Activated CD4-positive, alpha-beta T cell treated with anti-CD3 and anti-CD28 coated beads for 36 hours (primary cell): ENCODE results near the gene MVD. TPM values are rescaled to one million over a fixed set of nuclear protein-coding genes. Genes with fewer than 3 reads are reported as not detected.
A peak's percentile ranks its signal among the peaks of the same experiment; 100 is the strongest.

Source experiments
- ATAC-seq: fragments of 200-7000 bp; cut with Tn5 transposase; one replicate; pipeline ENCODE4 v1.10.0; 2021; ENCODE audit warnings: mild to moderate bottlenecking, moderate library complexity
- CTCF ChIA-PET: fragments of 350-600 bp; sonication (Branson Sonifier 250); formaldehyde crosslinking; loops from one replicate; lab custom pipeline; 2021; ENCODE audit warnings: antibody characterized with exemption; lab: Charles Lee
- POLR2A ChIA-PET: fragments of 350-600 bp; sonication (Branson Sonifier 250); formaldehyde crosslinking; loops from one replicate; lab custom pipeline; 2021; ENCODE audit warnings: antibody characterized with exemption, inconsistent platforms; lab: Charles Lee
- DNase-seq: peaks from one replicate; pipeline ENCODE4 v3.0.0-alpha.2; 2020
- H3K27ac Mint-ChIP-seq: one replicate; pipeline ENCODE4 v1.8.0; 2021; ENCODE audit warnings: mixed read lengths
- H3K27me3 Mint-ChIP-seq: one replicate; pipeline ENCODE4 v1.8.0; 2021; ENCODE audit warnings: mixed read lengths
- H3K36me3 Mint-ChIP-seq: one replicate; pipeline ENCODE4 v1.8.0; 2021; ENCODE audit warnings: low read depth, mixed read lengths
- H3K4me1 Mint-ChIP-seq: one replicate; pipeline ENCODE4 v1.8.0; 2021; ENCODE audit warnings: mixed read lengths
- H3K4me3 Mint-ChIP-seq: one replicate; pipeline ENCODE4 v1.8.0; 2021; ENCODE audit warnings: mild to moderate bottlenecking, moderate library complexity, mixed read lengths
- H3K9me3 Mint-ChIP-seq: one replicate; pipeline ENCODE4 v1.8.0; 2021; ENCODE audit warnings: low read depth, mixed read lengths
- intact Hi-C, 2 experiments: fragments of 100-400 bp; cut with DNase I in 1 of 2; cut with micrococcal nuclease in 1 of 2; formaldehyde crosslinking; loops; one replicate each; pipeline versions ENCODE4 v1.14.2 to v1.15.1; 2022 to 2024; cut with DNase I, micrococcal nuclease
- total RNA-seq, 2 experiments: library from RNA; stranded (reverse); gene quantifications; one replicate each; pipeline ENCODE4 v1.2.3, GENCODE V29; 2021

Gene MVD
- total RNA-seq, 2 experiments from 2014 or later = 62.8 to 81.1 TPM

DNA sequence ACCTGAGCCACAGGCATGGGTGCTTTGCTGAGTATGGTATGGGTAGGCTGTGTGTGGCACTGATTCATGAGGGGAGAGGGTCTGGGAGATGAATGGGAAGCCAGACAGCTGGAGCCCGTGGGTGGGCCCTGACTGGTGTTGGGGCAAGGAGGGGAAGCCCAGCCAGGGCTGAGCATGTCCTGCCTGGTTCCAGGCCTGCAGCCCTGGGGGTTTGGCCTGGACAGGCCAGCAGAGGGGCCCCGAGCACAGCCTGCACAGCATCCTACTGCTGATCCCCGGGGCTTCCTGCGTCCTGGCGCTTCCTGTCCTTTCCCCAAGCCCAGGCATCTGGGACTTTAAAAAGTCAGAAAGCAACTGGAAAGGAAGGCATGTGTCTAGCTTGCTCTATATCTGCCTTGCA is 4.6 kb upstream of the MVD start:
- Mint-ChIP-seq H3K27me3 (no peaks in the 10 kb centered on the region), H3K9me3 (no peaks in the 10 kb centered on the region), H3K36me3 (peaks cover 2% of the 10 kb centered on the region), H3K4me3 (no peak overlapping the region), H3K4me1 (peaks cover 3% of the 10 kb centered on the region), H3K27ac (no peak overlapping the region)
- POLR2A ChIA-PET = no interaction called here
- CTCF ChIA-PET = interaction anchor here (0.8 kb wide), 1 partner anchor 18 kb away, joined by 3 read pairs; no protein-coding TSS in a partner anchor
- ATAC-seq (no peak), DNase-seq (no peak)
- intact Hi-C loops = no loop called here

DNA sequence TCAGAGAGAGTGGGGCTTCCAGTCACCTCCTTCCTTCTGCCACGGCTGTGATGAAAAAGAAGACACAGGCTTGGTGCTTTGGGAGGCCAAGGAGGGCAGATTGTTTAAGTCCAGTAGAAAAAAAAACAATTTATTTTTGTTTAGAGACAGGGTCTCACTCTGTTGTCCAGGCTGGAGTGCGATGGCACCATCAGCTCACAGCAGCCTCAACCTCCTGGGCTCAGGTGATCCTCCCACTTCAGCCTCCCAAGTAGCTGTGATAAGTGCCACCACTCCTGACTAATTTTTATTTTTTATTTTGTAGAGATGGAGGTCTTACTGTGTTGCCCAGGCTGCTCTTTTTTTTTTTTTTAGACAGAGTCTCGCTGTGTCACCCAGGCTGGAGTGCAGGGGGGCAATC is 2.7 kb upstream of the MVD start:
- no peak overlapping the region for H3K4me3 Mint-ChIP-seq
- peaks cover 2% of the 10 kb centered on the region for H3K36me3 Mint-ChIP-seq
- no peak overlapping the region for H3K27ac Mint-ChIP-seq
- CTCF ChIA-PET = interaction anchor here (1.3 to 1.6 kb wide), 3 partner anchors 15 to 72 kb away, joined by 4 to 5 read pairs (median 5); no protein-coding TSS in a partner anchor
- peaks cover 14% of the 10 kb centered on the region for H3K4me1 Mint-ChIP-seq
- no peaks in the 10 kb centered on the region for H3K27me3 Mint-ChIP-seq
- intact Hi-C loops = no loop called here
- no peaks in the 10 kb centered on the region for H3K9me3 Mint-ChIP-seq
- ATAC-seq (no peak), DNase-seq (no peak)
- POLR2A ChIA-PET = no interaction called here

DNA sequence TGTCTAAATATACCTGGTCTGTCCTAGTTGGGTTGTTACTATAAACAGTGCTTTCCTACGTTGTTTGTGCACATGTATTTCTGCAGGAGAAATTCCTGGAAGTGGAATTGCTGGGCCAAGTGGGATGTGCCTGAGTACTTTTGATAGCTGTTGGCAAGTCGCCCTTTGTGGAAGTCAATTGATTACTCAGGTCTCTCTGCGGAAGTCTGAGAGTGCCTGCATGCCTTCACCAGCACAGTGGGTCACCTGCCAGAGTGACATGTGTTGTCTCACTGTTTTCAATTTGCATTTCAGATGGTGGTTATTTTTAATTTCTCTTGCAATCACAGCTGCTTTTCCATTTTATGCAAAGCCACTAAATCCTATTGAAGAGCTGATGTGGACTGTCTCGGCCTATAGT is 2.3 kb upstream of the MVD start:
- H3K27me3 Mint-ChIP-seq = no peaks in the 10 kb centered on the region
- ATAC-seq (no peak), DNase-seq (no peak)
- peak overlapping the region; percentile 37 for H3K4me3 Mint-ChIP-seq
- H3K9me3 Mint-ChIP-seq = no peaks in the 10 kb centered on the region
- CTCF ChIA-PET = interaction anchor here (1.3 to 1.6 kb wide), 3 partner anchors 16 to 72 kb away, joined by 4 to 5 read pairs (median 5); no protein-coding TSS in a partner anchor
- POLR2A ChIA-PET = no interaction called here
- H3K4me1 Mint-ChIP-seq = peaks cover 14% of the 10 kb centered on the region
- intact Hi-C loops = no loop called here
- H3K36me3 Mint-ChIP-seq = peaks cover 4% of the 10 kb centered on the region
- H3K27ac Mint-ChIP-seq = no peak overlapping the region

- peak overlapping the region; percentile 92 for H3K4me3 Mint-ChIP-seq
- ChIA-PET POLR2A (interaction anchor here (1.0 kb wide), 1 partner anchor 43 kb away, joined by 7 read pairs; no protein-coding TSS in a partner anchor), CTCF (interaction anchor here (2.1 kb wide), 1 partner anchor 23 kb away, joined by 7 read pairs; no protein-coding TSS in a partner anchor)
- no peaks in the 10 kb centered on the region for H3K9me3 Mint-ChIP-seq
- ATAC-seq (no peak), DNase-seq (peak; percentile 45)
- intact Hi-C loops = loop anchor here in 1 of 2 experiments (2.0 kb wide), 2 partner anchors 122 to 210 kb away; partner anchors contain the start of genes PIEZO1 and ZFPM1
- peaks cover 14% of the 10 kb centered on the region for H3K4me1 Mint-ChIP-seq
- no peaks in the 10 kb centered on the region for H3K27me3 Mint-ChIP-seq
- peak overlapping the region; percentile 86 for H3K27ac Mint-ChIP-seq
- peaks cover 6% of the 10 kb centered on the region for H3K36me3 Mint-ChIP-seq
These were observed 559 bp downstream of the MVD start for GRCh38 chr16:88662222-88662842.

- Mint-ChIP-seq H3K27me3 (no peaks in the 10 kb centered on the region), H3K27ac (peak overlapping the region; percentile 59), H3K4me3 (peak overlapping the region; percentile 92), H3K36me3 (peaks cover 6% of the 10 kb centered on the region), H3K4me1 (peaks cover 14% of the 10 kb centered on the region), H3K9me3 (no peaks in the 10 kb centered on the region)
- CTCF ChIA-PET = interaction anchor here (0.7 kb wide), 1 partner anchor 24 kb away, joined by 3 read pairs; no protein-coding TSS in a partner anchor
- DNase-seq = no peak
- intact Hi-C loops = no loop called here
- ATAC-seq = no peak
- POLR2A ChIA-PET = no interaction called here
These were observed 1.4 kb downstream of the MVD start for GRCh38 chr16:88661468-88661867.

DNA sequence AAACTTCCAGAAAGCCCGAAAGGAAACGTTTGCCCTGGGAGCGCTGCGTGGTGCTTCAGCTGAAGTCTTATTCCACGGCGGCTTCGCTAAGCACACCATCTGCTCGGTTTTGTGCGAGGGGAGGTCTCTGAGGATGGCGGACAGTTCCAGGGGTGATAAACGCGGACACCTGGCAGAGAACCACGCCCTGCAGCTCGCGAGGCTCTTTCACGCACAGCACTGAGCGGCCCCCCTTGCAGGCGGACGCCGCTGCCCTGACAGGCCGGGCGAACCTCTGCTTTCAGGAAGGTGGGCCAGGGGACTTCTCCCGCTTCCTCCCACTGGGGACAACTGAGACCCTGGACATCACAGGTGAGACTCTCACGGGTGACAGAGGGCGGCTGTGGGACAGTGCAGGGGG is 3.7 kb downstream of the MVD start:
- H3K4me3 Mint-ChIP-seq = no peak overlapping the region
- intact Hi-C loops = no loop called here
- DNase-seq (no peak), ATAC-seq (no peak)
- H3K4me1 Mint-ChIP-seq = peaks cover 14% of the 10 kb centered on the region
- H3K9me3 Mint-ChIP-seq = no peaks in the 10 kb centered on the region
- POLR2A ChIA-PET = no interaction called here
- H3K36me3 Mint-ChIP-seq = peaks cover 11% of the 10 kb centered on the region
- CTCF ChIA-PET = interaction anchor here (1.1 kb wide), 1 partner anchor 22 kb away, joined by 3 read pairs; no protein-coding TSS in a partner anchor
- no peak overlapping the region for H3K27ac Mint-ChIP-seq
- H3K27me3 Mint-ChIP-seq = no peaks in the 10 kb centered on the region

GRCh38 chr16:88658714-88659113 is 4.2 kb downstream of the MVD start:
- H3K4me1 Mint-ChIP-seq = peaks cover 11% of the 10 kb centered on the region
- DNase-seq (no peak), ATAC-seq (no peak)
- H3K27ac Mint-ChIP-seq = no peak overlapping the region
- no peaks in the 10 kb centered on the region for H3K9me3 Mint-ChIP-seq
- H3K4me3 Mint-ChIP-seq = no peak overlapping the region
- ChIA-PET CTCF (interaction anchor here (1.1 kb wide), 1 partner anchor 23 kb away, joined by 3 read pairs; no protein-coding TSS in a partner anchor), POLR2A (no interaction called here)
- peaks cover 11% of the 10 kb centered on the region for H3K36me3 Mint-ChIP-seq
- intact Hi-C loops = no loop called here
- no peaks in the 10 kb centered on the region for H3K27me3 Mint-ChIP-seq

DNA sequence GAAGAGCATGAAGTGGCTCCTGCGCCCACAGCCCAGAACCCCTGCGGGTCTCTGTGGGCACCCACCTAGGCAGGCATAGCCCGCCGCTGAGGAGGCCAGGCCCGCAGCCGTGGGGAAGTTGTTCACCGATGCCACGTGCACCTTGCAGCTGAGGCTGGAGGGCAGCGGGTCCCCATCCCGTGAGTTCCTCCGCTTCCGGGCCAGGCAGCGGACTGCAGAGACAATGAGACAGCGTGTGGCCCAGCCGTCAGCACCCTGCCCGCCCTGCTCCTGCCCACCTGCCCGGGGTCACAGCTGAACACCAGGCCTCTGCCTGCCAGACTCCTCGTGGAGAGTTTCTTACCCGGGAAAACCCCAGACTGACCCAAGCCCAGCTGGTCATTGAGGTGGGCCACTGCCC is 5.5 kb downstream of the MVD start:
- ATAC-seq (no peak), DNase-seq (no peak)
- no peaks in the 10 kb centered on the region for H3K9me3 Mint-ChIP-seq
- intact Hi-C loops = no loop called here
- POLR2A ChIA-PET = no interaction called here
- CTCF ChIA-PET = no interaction called here
- H3K27ac Mint-ChIP-seq = no peak overlapping the region
- no peak overlapping the region for H3K4me3 Mint-ChIP-seq
- no peaks in the 10 kb centered on the region for H3K27me3 Mint-ChIP-seq
- H3K4me1 Mint-ChIP-seq = peaks cover 11% of the 10 kb centered on the region
- H3K36me3 Mint-ChIP-seq = peaks cover 11% of the 10 kb centered on the region

DNA sequence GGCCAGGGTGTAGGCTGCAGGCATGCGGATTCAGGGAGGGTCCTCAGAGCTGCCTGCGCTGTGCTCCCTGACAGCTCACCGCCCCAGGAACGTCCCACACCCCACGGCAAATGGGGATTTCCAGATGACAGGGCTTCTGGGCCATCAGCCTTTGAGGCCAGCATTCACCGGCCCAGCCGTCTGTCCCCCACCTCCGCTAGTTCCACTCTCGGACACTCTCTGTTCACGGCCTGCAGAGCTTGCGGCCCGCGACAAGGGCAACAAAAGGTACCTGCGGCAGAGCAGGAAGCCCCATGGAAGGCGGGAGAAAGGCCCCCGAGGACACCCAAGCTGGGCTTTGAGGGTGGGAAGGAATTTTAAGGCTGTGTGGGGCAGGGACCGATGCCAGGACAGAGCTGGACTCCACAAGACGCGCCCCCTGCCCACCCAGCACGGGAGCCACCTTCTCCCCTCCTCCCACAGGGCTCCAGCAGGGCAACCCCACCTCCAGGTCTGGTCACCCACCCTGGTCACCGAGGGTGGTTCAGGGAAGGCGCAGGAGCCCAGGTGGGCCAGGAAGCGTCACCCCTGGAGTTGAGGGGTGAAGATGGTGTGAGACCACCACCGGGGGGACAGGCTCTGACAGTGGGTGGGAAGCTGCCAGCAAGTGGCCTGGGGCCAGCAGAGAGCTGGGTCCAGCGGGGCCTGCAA is 6.5 kb downstream of the MVD start:
- Mint-ChIP-seq H3K27me3 (no peaks in the 10 kb centered on the region), H3K4me3 (no peak overlapping the region), H3K36me3 (peaks cover 13% of the 10 kb centered on the region), H3K27ac (no peak overlapping the region), H3K4me1 (peaks cover 10% of the 10 kb centered on the region), H3K9me3 (no peaks in the 10 kb centered on the region)
- intact Hi-C loops = no loop called here
- DNase-seq = no peak
- ChIA-PET CTCF (no interaction called here), POLR2A (no interaction called here)
- no peak for ATAC-seq

DNA sequence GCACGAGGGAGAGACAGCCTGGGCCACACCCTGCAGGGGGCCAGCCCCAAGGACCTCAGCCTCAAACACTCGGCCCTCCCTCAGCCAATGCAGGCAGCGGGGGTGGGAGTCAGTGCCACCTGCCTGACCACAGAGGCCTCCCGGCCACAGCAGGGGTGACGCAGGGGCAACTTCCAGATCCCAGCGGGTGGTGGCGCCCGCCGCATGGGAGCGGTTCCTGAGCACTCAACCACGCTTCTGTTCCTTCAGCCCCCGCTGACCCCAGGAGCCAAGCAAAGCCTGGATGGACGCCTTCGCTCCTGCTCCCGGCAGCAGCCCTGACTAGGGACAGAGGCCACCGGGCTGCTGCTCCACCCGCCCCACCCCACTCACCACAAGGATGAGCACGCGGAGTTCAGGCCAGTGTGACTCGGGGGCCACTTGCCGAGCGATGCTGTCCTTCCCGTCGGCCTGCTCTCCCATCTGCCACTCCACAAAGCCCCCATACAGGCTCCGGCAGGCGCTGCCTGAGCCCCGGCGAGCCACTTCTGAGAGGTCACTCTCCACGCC is 7.1 kb downstream of the MVD start:
- ATAC-seq (no peak), DNase-seq (no peak)
- POLR2A ChIA-PET = interaction anchor here (0.6 kb wide), 1 partner anchor 15 kb away, joined by 5 read pairs; no protein-coding TSS in a partner anchor
- CTCF ChIA-PET = no interaction called here
- no peak overlapping the region for H3K27ac Mint-ChIP-seq
- no peaks in the 10 kb centered on the region for H3K27me3 Mint-ChIP-seq
- intact Hi-C loops = no loop called here
- no peaks in the 10 kb centered on the region for H3K9me3 Mint-ChIP-seq
- H3K36me3 Mint-ChIP-seq = peaks cover 13% of the 10 kb centered on the region
- H3K4me1 Mint-ChIP-seq = peaks cover 7% of the 10 kb centered on the region
- H3K4me3 Mint-ChIP-seq = no peak overlapping the region

GRCh38 chr16:88655053-88655732 is 7.7 kb downstream of the MVD start:
- CTCF ChIA-PET = no interaction called here
- Mint-ChIP-seq H3K4me3 (no peak overlapping the region), H3K36me3 (peaks cover 13% of the 10 kb centered on the region), H3K4me1 (peaks cover 8% of the 10 kb centered on the region), H3K27me3 (no peaks in the 10 kb centered on the region), H3K27ac (peak overlapping the region; percentile 37), H3K9me3 (no peaks in the 10 kb centered on the region)
- DNase-seq (no peak), ATAC-seq (no peak)
- POLR2A ChIA-PET = interaction anchor here (0.6 kb wide), 1 partner anchor 16 kb away, joined by 5 read pairs; no protein-coding TSS in a partner anchor
- intact Hi-C loops = no loop called here
